ENCODE measurements around the gene ZSCAN26. TPM values are rescaled to one million over a fixed set of nuclear protein-coding genes. Genes with fewer than 3 reads are reported as not detected.
"Not testable (repeated sequence)": the region's sequence is repeated elsewhere in the genome, so short reads cannot be mapped to it uniquely, and the experiment has no call there.

Gene ZSCAN26
- total RNA-seq, 2 donors from 2014 or later, result 15.8 to 18.8 TPM

- not testable (repeated sequence) for DNase-seq (ENCODE audit: low spot score)
These were observed 39.4 kb downstream of the ZSCAN26 start for GRCh38 chr6:28306363-28306762.

GRCh38 chr6:28311139-28311823 lies 44.3 kb downstream of the ZSCAN26 start:
- DNase-seq (ENCODE audit: low spot score), result no peak
- intact Hi-C loops (cut with DNase I), result no loop called here

More at GRCh38 chr6:28306363-28306762, 39.4 kb downstream of the ZSCAN26 start:
- intact Hi-C loops (cut with DNase I), result not testable (repeated sequence)

- DNase-seq (ENCODE audit: low spot score), result no peak
These were observed 46.0 kb downstream of the ZSCAN26 start for GRCh38 chr6:28312939-28313338.

GRCh38 chr6:28315628-28316027 lies 48.7 kb downstream of the ZSCAN26 start:
- intact Hi-C loops (cut with DNase I), result loop anchor here in 1 of 2 donors (5.0 kb wide), 1 partner anchor 782 kb away; the partner anchor contains the start of gene OR2J1
- no peak for DNase-seq (ENCODE audit: low spot score)

More at GRCh38 chr6:28312939-28313338, 46.0 kb downstream of the ZSCAN26 start:
- intact Hi-C loops (cut with DNase I), result no loop called here

- not testable (repeated sequence) for DNase-seq (ENCODE audit: low spot score)
- intact Hi-C loops (cut with DNase I), result loop anchor here in 1 of 2 donors (1.0 to 5.0 kb wide), 2 partner anchors 10 to 779 kb away; partner anchors contain the start of gene OR2J1
These were observed 50.9 kb downstream of the ZSCAN26 start for GRCh38 chr6:28317866-28318265.

GRCh38 chr6:28322661-28323060 lies 55.7 kb downstream of the ZSCAN26 start:
- intact Hi-C loops (cut with DNase I), result loop anchor here in 1 of 2 donors (5.0 kb wide), 1 partner anchor 830 kb away; no protein-coding TSS in a partner anchor
- DNase-seq (ENCODE audit: low spot score), result no peak

- intact Hi-C loops (cut with DNase I), result loop anchor here in 1 of 2 donors (5.0 kb wide), 1 partner anchor 828 kb away; no protein-coding TSS in a partner anchor
- DNase-seq (ENCODE audit: low spot score), result no peak
These were observed 57.0 kb downstream of the ZSCAN26 start for GRCh38 chr6:28323813-28324424.

- intact Hi-C loops (cut with DNase I), result no loop called here
These were observed 59.5 kb downstream of the ZSCAN26 start for GRCh38 chr6:28326371-28326948.

More at GRCh38 chr6:28326371-28326948, 59.5 kb downstream of the ZSCAN26 start:
- no peak for DNase-seq (ENCODE audit: low spot score)

Other genes with a start within 250 kb of the ZSCAN26 start
- gene ZNF165, start 186.6 kb upstream of the ZSCAN26 start, total RNA-seq, result under 1 TPM; 0.42 to 0.48 TPM
- 1 to 10 TPM; 4.8 to 5.3 TPM for gene ZSCAN16, start 142.5 kb upstream of the ZSCAN26 start, total RNA-seq
- gene ZKSCAN8, start 125.3 kb upstream of the ZSCAN26 start, total RNA-seq, result 10 to 100 TPM; 16.9 to 18.6 TPM
- 10 to 100 TPM in 1 of 2 donors, 1 to 10 TPM in 1; 9.2 to 10.4 TPM for gene ZSCAN9, start 41.9 kb upstream of the ZSCAN26 start, total RNA-seq
- 1 to 10 TPM; 3.1 to 5.6 TPM for gene ZKSCAN4, start 14.9 kb upstream of the ZSCAN26 start, total RNA-seq
- 1 to 10 TPM; 2.7 to 2.8 TPM for gene NKAPL, start 7.8 kb upstream of the ZSCAN26 start, total RNA-seq
- gene PGBD1, start 14.4 kb downstream of the ZSCAN26 start, total RNA-seq, result 1 to 10 TPM; 6.0 to 6.4 TPM
- gene ZSCAN31, start 69.0 kb downstream of the ZSCAN26 start, total RNA-seq, result 10 to 100 TPM; 13.1 to 14.6 TPM
- gene ZKSCAN3, start 82.8 kb downstream of the ZSCAN26 start, total RNA-seq, result 1 to 10 TPM; 4.0 to 4.5 TPM
- gene ZSCAN12, start 132.6 kb downstream of the ZSCAN26 start, total RNA-seq, result 1 to 10 TPM; 4.2 to 5.0 TPM
- 1 to 10 TPM; 2.0 to 2.8 TPM for gene ZSCAN23, start 176.3 kb downstream of the ZSCAN26 start, total RNA-seq
- gene GPX6, start 248.7 kb downstream of the ZSCAN26 start, total RNA-seq, result not detected